Endothelial cell of umbilical vein (primary cell): ENCODE measurements around the gene CD84.

Source experiments
- EZH2 ChIP-seq: IDR thresholded peaks from 2 replicates; pipeline ENCODE4 v1.6.1; 2012; ENCODE audit warnings: borderline replicate concordance, low read depth, mild to moderate bottlenecking, moderate library complexity, low read length, inconsistent platforms; ENCODE audit not compliant: severe bottlenecking
- FOS ChIP-seq: IDR thresholded peaks from 2 replicates; pipeline ENCODE4 v1.6.1; 2011; ENCODE audit warnings: mild to moderate bottlenecking, low read length, moderate library complexity, borderline replicate concordance; ENCODE audit not compliant: insufficient read depth
- GATA2 ChIP-seq: IDR thresholded peaks from 2 replicates; pipeline ENCODE4 v1.7.0; 2011; ENCODE audit warnings: low read depth, mild to moderate bottlenecking, moderate library complexity, mixed read lengths, low read length; ENCODE audit not compliant: insufficient read length, insufficient read depth
- JUN ChIP-seq: IDR thresholded peaks from 2 replicates; pipeline ENCODE4 v1.6.1; 2011; ENCODE audit warnings: borderline replicate concordance, low read depth; ENCODE audit not compliant: insufficient read length, insufficient read depth
- MYC ChIP-seq: IDR thresholded peaks from one replicate; pipeline ENCODE4 v1.6.1; 2011; ENCODE audit warnings: mild to moderate bottlenecking, low read depth, low read length
- POLR2A ChIP-seq: IDR thresholded peaks from 2 replicates; pipeline ENCODE4 v1.6.1; 2012; ENCODE audit warnings: low read depth, mild to moderate bottlenecking, control low read depth, low read length
- POLR2AphosphoS5 ChIP-seq: IDR thresholded peaks from 2 replicates; pipeline ENCODE4 v1.6.1; 2012; ENCODE audit warnings: low read depth, mild to moderate bottlenecking, control low read depth, low read length, moderate library complexity; ENCODE audit not compliant: insufficient read depth
- TF ChIP-seq, protein P1 (sequence below), 2 donors: IDR thresholded peaks; 1 replicate in 1 of 2; 2 replicates in 1 of 2; pipeline ENCODE4 v1.5.1; 2011; ENCODE audit warnings: low read length in 2 of 2, mild to moderate bottlenecking in 2 of 2, moderate library complexity in 2 of 2, control low read depth in 1 of 2, inconsistent platforms in 1 of 2, low read depth in 1 of 2; ENCODE audit not compliant: insufficient read depth in 1 of 2; ENCODE audit errors: extremely low read depth in 1 of 2
- TF ChIP-seq, protein P2 (sequence below): IDR thresholded peaks from 2 replicates; pipeline ENCODE4 v1.6.1; 2011; ENCODE audit not compliant: insufficient read depth, insufficient read length

DNA sequence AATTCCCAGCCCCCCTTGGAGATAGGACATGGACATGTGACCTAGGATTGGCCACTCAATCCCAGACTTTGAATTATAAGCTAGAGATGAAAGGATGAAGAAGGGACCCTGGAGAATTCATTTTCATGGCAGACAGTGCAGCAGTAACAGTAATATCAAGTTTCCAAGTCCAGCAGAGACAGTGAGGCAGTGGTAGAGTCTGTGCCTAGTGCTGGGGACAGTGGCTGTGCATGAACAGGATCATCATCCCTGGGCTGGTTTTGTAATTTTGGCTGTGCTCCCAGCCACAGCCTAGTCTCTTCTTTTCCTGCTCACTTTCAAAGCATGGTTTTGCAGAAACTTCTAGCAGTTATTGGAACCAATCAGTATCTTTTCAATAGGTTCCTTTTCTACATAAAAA is 29.6 kb upstream of the CD84 start:
- TF ChIP-seq, protein P1, sequence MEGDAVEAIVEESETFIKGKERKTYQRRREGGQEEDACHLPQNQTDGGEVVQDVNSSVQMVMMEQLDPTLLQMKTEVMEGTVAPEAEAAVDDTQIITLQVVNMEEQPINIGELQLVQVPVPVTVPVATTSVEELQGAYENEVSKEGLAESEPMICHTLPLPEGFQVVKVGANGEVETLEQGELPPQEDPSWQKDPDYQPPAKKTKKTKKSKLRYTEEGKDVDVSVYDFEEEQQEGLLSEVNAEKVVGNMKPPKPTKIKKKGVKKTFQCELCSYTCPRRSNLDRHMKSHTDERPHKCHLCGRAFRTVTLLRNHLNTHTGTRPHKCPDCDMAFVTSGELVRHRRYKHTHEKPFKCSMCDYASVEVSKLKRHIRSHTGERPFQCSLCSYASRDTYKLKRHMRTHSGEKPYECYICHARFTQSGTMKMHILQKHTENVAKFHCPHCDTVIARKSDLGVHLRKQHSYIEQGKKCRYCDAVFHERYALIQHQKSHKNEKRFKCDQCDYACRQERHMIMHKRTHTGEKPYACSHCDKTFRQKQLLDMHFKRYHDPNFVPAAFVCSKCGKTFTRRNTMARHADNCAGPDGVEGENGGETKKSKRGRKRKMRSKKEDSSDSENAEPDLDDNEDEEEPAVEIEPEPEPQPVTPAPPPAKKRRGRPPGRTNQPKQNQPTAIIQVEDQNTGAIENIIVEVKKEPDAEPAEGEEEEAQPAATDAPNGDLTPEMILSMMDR (IDR thresholded peaks at IDR 0.05; ENCODE audit: extremely low read depth in 1 of 2, insufficient read depth in 1 of 2, low read depth in 1 of 2, low read length in 2 of 2): no peak
- TF ChIP-seq POLR2A: no peak
- TF ChIP-seq POLR2AphosphoS5: no peak
- TF ChIP-seq EZH2: no peak
- no peak for TF ChIP-seq GATA2
- TF ChIP-seq JUN: no peak
- TF ChIP-seq, protein P2, sequence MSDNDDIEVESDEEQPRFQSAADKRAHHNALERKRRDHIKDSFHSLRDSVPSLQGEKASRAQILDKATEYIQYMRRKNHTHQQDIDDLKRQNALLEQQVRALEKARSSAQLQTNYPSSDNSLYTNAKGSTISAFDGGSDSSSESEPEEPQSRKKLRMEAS: no peak
- TF ChIP-seq FOS: no peak
- no peak for TF ChIP-seq MYC
